SK-N-SH treated with all-trans-retinoic acid at 6 μM for 48 hours (cell line): ENCODE measurements around the gene CCBE1.

ENCODE experiments used
- ARNTL ChIP-seq: fragments of 450-650 bp; formaldehyde crosslinking; IDR thresholded peaks from 2 replicates; pipeline ENCODE4 v1.5.0; 2020; ENCODE audit warnings: low read depth, mild to moderate bottlenecking, moderate library complexity, borderline replicate concordance
- CSDC2 ChIP-seq: fragments of 250-450 bp; sonication (Bioruptor Pico); IDR thresholded peaks from 2 replicates; pipeline ENCODE4 v1.5.0; 2020; ENCODE audit warnings: mild to moderate bottlenecking, moderate library complexity
- ESRRG ChIP-seq: fragments of 250-450 bp; sonication (Bioruptor Pico); IDR thresholded peaks from 2 replicates; pipeline ENCODE4 v1.6.1; 2021; ENCODE audit warnings: mild to moderate bottlenecking
- ISL1 ChIP-seq: fragments of 250-450 bp; sonication (Bioruptor Pico); IDR thresholded peaks from 2 replicates; pipeline ENCODE4 v2.1.2; 2022; ENCODE audit warnings: mild to moderate bottlenecking, moderate library complexity
- OSR1 ChIP-seq: fragments of 250-450 bp; sonication (Bioruptor Pico); IDR thresholded peaks from 2 replicates; pipeline ENCODE4 v1.8.0; 2022; ENCODE audit warnings: moderate library complexity, mild to moderate bottlenecking, inconsistent platforms
- RARB ChIP-seq: fragments of 250-450 bp; sonication (Bioruptor Pico); IDR thresholded peaks from 2 replicates; pipeline ENCODE4 v1.8.0; 2021; ENCODE audit warnings: mild to moderate bottlenecking, moderate library complexity
- TOX ChIP-seq: fragments of 250-450 bp; sonication (Bioruptor Pico); IDR thresholded peaks from 2 replicates; pipeline ENCODE4 v1.8.0; 2021; ENCODE audit warnings: mild to moderate bottlenecking, moderate library complexity, borderline replicate concordance
- ZC3H10 ChIP-seq: fragments of 250-450 bp; sonication (Bioruptor Pico); IDR thresholded peaks from 2 replicates; pipeline ENCODE4 v1.5.1; 2021; ENCODE audit warnings: mild to moderate bottlenecking, moderate library complexity
- ZFP30 ChIP-seq: fragments of 450-650 bp; formaldehyde crosslinking; IDR thresholded peaks from 2 replicates; pipeline ENCODE4 v1.5.0; 2022; ENCODE audit warnings: mild to moderate bottlenecking, moderate library complexity
- ZNF565 ChIP-seq: fragments of 450-650 bp; formaldehyde crosslinking; conservative IDR thresholded peaks from 2 replicates; pipeline ENCODE4 v1.5.0; 2020; ENCODE audit warnings: low read depth, mild to moderate bottlenecking, moderate library complexity
- ZNF8 ChIP-seq: fragments of 450-650 bp; formaldehyde crosslinking; IDR thresholded peaks from 2 replicates; pipeline ENCODE4 v1.5.0; 2020; ENCODE audit warnings: mild to moderate bottlenecking, moderate library complexity
- TF ChIP-seq, protein P1 (sequence below): fragments of 250-450 bp; sonication (Bioruptor Pico); IDR thresholded peaks from 2 replicates; pipeline ENCODE4 v1.5.1; 2021; ENCODE audit warnings: mild to moderate bottlenecking, moderate library complexity
- TF ChIP-seq, protein P2 (sequence below): fragments of 250-450 bp; sonication (Bioruptor Pico); IDR thresholded peaks from 2 replicates; pipeline ENCODE4 v1.5.0; 2020; ENCODE audit warnings: mild to moderate bottlenecking, moderate library complexity
- TF ChIP-seq, protein P3 (sequence below): fragments of 250-450 bp; sonication (Bioruptor Pico); IDR thresholded peaks from 2 replicates; pipeline ENCODE4 v1.8.0; 2020; ENCODE audit warnings: mild to moderate bottlenecking, moderate library complexity, borderline replicate concordance

DNA sequence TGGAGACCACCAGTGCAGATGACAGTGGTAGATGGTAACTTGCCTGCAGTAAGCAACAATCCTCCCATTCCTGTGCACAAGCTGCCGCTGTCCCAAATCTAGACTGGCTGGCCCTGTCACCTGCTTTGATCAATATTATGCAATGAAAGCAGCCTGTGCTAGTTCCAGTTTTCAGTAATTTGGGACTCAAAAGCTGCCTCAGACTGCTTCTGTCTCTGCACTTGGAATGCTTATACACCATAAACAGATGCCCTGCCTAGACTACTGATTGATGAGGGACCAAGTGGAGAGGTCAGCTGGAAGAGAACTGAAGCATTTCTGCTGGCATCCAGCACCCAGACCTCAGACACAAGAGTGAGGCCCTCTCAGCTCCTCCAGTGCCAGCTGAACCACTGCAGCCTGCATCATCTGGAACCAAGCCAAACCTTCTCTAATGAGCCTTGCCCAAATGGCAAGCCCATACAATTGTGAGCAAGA is 24.9 kb downstream of the CCBE1 start:
- TF ChIP-seq, protein P1, sequence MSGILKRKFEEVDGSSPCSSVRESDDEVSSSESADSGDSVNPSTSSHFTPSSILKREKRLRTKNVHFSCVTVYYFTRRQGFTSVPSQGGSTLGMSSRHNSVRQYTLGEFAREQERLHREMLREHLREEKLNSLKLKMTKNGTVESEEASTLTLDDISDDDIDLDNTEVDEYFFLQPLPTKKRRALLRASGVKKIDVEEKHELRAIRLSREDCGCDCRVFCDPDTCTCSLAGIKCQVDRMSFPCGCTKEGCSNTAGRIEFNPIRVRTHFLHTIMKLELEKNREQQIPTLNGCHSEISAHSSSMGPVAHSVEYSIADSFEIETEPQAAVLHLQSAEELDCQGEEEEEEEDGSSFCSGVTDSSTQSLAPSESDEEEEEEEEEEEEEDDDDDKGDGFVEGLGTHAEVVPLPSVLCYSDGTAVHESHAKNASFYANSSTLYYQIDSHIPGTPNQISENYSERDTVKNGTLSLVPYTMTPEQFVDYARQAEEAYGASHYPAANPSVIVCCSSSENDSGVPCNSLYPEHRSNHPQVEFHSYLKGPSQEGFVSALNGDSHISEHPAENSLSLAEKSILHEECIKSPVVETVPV = no peak
- TF ChIP-seq ZFP30 (CRISPR knock-in tag) (no peak), ARNTL (CRISPR knock-in tag) (no peak), RARB (CRISPR knock-in tag) (no peak), ZNF8 (CRISPR knock-in tag) (no peak), ESRRG (CRISPR knock-in tag) (no peak), OSR1 (CRISPR knock-in tag) (no peak), TOX (no peak), ZC3H10 (CRISPR knock-in tag) (no peak), ISL1 (CRISPR knock-in tag) (no peak), CSDC2 (no peak), ZNF565 (CRISPR knock-in tag) (no peak)
- TF ChIP-seq, protein P2, sequence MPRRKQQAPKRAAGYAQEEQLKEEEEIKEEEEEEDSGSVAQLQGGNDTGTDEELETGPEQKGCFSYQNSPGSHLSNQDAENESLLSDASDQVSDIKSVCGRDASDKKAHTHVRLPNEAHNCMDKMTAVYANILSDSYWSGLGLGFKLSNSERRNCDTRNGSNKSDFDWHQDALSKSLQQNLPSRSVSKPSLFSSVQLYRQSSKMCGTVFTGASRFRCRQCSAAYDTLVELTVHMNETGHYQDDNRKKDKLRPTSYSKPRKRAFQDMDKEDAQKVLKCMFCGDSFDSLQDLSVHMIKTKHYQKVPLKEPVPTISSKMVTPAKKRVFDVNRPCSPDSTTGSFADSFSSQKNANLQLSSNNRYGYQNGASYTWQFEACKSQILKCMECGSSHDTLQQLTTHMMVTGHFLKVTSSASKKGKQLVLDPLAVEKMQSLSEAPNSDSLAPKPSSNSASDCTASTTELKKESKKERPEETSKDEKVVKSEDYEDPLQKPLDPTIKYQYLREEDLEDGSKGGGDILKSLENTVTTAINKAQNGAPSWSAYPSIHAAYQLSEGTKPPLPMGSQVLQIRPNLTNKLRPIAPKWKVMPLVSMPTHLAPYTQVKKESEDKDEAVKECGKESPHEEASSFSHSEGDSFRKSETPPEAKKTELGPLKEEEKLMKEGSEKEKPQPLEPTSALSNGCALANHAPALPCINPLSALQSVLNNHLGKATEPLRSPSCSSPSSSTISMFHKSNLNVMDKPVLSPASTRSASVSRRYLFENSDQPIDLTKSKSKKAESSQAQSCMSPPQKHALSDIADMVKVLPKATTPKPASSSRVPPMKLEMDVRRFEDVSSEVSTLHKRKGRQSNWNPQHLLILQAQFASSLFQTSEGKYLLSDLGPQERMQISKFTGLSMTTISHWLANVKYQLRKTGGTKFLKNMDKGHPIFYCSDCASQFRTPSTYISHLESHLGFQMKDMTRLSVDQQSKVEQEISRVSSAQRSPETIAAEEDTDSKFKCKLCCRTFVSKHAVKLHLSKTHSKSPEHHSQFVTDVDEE (CRISPR knock-in tag) = no peak
- TF ChIP-seq, protein P3, sequence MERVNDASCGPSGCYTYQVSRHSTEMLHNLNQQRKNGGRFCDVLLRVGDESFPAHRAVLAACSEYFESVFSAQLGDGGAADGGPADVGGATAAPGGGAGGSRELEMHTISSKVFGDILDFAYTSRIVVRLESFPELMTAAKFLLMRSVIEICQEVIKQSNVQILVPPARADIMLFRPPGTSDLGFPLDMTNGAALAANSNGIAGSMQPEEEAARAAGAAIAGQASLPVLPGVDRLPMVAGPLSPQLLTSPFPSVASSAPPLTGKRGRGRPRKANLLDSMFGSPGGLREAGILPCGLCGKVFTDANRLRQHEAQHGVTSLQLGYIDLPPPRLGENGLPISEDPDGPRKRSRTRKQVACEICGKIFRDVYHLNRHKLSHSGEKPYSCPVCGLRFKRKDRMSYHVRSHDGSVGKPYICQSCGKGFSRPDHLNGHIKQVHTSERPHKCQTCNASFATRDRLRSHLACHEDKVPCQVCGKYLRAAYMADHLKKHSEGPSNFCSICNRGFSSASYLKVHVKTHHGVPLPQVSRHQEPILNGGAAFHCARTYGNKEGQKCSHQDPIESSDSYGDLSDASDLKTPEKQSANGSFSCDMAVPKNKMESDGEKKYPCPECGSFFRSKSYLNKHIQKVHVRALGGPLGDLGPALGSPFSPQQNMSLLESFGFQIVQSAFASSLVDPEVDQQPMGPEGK (CRISPR knock-in tag) = no peak
